SHP77 treated with DMSO at 0.1 percent for 48 hours (cell line): ENCODE data around the gene TOPAZ1.
A peak's percentile ranks its signal among the peaks of the same experiment; 100 is the strongest.

Source experiments
- DNase-seq: peaks from one replicate; lab custom pipeline; 2025; lab: John Stamatoyannopoulos, UW

The TOPAZ1 gene

DNA sequence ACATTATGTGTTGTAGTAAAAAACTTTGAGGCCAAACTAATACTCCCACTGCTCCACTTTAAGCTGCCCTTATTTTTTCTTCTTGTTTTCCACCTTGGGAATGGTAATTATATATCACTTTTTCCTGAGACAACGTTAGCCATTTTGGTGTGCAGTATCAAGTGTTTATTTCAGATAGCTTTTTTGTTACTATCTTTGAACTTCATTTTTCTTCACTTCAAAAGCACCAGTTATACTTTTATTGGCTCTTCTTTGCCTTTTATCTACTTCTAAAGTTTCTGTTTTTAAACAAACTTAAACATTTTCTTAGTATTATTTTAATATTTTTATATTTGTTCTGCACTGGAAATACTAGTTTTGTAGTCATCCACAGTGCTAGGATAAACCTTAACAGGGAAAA, 6.5 kb downstream of the TOPAZ1 start:
- DNase-seq, result no peak

DNA sequence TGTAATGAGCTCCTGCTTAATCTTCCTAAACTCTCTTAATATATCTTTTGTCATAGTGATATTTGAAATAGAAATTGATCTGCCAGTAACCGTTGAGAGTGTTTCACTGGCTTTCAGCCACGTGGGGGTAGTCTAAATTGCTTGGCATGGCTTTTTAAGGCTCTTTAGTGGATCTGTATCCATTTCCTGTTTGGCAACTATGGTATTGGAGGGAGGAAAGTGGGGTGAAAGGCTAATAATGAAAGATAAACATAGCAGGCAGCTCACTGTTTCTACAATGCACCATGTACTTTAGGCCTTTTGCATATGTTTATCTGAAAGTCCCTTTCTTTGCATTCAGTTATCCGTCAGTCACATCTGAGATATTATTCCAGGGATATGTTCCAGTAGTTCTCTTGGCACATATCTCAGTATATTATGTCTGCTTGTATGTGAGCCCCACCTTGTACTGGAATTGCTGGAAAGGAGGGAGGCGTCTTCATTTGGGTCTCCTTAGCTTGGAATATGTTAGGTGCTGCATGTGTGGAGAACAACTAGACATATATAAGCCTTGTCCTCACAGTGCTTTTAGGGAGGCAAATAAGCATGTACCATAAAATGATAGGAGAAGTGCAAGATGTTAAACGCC, 10.8 kb downstream of the TOPAZ1 start:
- no peak for DNase-seq

DNA sequence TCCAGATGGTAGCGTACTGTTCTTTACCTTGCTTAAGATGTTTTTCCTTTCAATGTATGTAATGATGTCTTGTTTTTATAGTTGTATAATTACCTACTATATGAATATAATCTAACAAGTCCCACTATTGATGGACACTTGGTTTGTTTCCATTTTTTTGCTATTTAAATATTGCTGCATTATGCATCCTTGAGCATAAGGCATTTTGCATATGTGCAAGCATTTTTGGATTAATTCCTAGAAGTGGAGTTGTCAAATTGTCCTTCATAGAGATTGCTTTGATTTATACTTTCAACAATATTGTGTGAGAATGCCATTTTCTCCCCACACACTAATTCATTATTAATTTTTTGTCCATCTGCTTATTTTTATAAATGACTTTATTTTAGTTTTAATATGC, 17.7 kb downstream of the TOPAZ1 start:
- no peak for DNase-seq

DNA sequence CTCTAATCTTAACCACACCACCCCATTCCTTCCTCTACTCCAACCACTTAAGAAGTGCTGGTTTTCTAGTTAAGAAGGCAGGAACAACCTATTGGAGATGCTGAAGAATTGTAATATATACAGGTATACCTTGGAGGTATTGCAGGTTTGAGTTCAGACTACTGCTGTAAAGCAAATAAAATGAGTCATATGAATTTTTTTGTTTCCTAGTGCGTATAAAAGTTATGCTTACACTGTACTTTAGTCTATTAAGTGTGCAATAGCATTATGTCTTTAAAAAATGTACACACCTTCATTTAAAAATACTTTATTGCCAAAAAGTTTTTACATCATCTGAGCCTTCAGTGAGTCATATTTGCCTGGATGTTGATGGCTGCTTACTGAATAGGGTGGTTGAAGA, 22.5 kb downstream of the TOPAZ1 start:
- no peak for DNase-seq

DNA sequence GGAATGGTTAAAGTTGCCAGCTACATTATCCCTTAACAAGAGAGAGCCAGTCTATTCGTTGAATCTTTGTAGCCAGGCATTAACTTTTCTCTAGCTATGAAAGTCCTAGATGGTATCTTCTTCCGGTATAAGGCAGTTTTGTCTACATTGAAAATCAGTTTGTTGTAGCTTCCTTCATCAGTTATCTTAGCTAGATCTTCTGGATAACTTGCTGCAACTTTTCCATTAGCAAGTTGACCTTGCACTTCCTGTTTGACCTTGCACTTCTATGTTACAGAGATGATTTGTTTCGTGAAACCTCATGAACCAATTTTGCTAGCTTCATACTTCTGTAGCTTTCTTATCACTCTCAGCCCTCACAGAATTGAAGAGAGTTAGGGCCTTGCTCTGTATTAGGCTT, 24.1 kb downstream of the TOPAZ1 start:
- no peak for DNase-seq

DNA sequence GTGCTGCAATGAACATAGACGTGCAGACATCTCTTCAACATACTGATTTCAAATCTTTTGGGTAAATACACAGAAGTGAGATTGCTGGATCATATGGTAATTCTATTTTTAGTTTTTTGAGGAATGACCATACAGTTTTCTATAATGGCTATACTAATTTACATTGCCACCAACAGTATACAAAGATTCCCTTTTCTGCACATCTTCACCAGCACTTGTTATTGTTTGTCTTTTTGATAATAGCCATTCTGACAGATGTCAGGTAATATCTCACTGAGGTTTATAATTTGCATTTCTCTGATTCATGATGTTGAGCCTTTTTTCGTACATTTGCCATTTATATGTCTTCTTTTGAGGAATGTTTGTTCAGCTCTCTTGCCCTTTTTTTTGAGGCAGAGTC, 30.5 kb downstream of the TOPAZ1 start:
- DNase-seq, result no peak

DNA sequence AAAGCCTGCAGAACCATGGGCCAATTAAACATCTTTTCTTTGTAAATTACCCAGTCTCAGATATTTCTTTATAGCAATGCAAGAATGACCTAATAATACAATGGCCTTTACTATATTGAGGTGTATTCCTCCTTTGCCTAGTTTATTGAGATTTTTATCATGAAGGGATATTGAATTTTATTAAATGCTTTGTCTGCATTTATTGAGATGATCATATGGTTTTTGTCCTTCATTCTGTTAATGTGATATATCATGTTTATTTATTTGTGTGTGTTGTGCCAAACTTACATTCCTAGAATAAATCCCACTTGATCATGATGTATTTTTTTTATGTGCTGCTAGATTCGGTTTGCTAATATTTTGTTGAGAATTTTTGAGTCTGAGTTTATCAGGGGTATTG, 36.2 kb downstream of the TOPAZ1 start:
- DNase-seq, result no peak

DNA sequence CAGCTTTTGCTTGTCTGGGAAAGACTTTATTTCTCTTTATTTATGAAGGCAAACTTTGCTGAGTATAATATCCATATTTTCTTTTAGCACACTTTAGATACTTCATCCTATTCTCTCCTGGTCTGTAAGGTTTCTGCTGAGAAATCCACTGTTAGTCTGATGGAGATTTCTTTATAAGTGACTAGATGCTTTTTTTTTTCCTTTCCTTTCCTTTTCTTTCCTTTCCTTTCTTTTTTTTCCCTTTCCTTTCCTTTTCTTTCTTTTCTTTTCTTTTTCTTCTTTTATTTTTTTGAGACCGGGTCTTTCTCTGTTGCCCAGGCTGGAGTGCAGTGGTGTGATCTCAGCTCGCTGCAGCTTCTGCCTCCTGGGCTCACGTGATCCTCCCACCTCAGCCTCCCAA, 38.4 kb downstream of the TOPAZ1 start:
- DNase-seq, result no peak

DNA sequence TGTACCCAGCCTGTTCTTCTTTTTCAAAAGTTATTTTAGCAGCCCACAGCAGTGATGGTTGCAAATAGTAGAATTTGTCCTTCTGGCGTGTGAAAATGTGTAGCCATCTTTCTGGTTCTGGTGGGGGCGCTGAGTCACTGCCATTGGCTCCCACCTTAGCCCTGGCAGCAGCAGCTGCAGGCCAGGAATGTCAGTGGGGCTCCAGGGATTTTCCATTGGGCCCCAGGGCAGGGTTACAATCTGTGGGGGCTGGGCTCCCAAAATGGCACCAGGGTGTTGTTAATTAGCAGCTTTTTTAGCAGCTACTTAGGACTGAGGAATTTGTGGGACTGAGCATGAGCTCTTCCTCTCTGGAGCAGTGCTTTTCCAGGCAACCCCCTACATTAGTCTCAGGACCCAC, 38.9 kb downstream of the TOPAZ1 start:
- no peak for DNase-seq

DNA sequence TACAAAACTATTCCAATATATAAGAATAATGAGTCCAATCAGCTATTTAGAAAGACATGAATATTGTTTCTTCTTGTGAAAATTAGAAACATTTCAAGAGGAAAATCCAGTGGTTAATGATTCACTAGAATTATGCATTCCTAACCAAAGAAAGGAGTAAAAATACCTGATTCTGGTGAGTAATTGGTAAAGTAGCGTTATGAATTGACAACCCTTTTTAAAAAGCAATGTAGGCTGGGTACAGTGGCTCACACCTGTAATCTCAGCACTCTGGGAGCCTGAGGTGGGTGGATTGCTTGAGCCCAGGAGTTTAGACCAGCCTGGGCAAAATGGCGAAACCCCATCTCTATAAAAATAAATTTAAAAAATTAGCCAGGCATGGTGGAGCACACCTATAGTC, 43.3 kb downstream of the TOPAZ1 start:
- no peak for DNase-seq

DNA sequence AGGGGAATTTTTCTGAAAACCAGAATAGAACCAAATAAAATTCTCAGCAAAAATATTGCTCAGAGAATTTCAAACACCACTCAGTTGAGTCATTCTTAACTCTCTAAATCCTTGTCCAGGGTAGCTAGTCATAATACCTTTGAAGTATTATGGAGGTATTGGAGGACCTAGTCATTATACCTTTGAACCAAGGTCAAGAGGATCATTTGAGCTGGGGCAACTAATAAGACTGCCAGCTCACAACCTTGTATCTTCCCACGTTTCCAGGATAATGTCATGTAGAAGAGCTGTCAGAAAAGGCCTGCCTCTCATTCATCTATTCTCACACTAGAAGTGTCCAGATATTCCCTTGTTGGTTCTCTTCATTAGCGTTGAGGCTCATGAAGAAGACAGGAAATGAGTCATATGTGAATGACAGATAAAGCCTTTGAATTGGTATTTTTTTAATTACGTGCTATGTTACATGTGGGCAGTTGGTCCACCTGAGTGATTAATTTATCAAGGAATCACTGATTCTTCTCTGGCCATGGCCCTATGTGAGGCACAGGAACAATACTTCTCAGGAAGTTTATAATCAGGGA, 48.3 kb downstream of the TOPAZ1 start:
- DNase-seq, result no peak

DNA sequence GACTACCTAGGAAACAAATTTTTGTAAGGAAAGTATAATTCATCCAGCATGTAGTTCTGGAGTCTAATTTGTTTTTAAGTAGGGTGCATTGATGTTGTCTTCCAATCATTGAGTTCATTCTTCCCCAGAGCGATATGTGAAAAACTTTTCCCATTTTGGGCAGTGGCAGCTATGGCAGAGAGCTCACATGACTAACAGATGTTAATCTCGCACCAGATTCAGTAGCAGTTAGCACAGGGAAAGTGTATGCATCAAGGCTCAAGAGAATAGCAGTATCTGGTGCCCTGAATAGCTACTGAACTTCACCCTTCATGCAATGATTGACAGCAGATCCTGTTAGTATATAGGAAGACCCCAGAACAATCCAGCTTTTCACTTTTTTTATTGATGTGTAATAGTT, 50.6 kb downstream of the TOPAZ1 start:
- no peak for DNase-seq

DNA sequence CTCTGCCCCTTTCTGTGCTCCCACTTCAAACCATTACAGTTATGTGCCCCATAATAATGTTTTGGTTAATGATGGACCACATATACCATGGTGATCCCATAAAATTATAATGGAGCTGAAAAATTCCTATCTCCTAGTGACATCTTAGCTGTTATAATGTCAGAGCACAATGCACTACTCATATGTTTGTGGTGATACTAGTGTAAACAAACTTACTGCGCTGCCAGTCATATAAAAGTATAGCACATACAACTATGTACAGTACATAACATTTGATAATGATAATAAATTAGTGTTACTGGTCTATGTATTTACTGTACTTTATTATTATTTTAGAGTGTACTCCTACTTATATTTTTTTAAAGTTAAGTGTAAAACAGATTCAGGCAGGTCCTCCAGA, 51.3 kb downstream of the TOPAZ1 start:
- DNase-seq, result no peak

DNA sequence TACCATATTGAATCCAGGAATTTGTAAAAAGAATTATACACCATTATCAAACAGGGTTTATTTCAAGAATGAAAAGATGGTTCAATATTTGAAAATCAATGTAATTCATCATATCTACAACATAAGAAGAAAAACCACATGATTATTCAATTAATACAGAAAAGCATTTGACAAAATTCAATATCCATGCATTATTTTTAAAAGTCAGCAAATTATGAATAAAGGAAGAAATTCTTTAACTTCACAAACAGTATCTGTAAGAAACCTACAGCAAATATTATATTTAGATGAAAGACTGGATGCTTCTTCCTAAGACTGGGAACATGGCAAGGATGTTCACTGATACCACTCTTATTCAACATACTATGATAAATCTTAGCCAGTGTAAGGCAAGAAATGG, 55.6 kb downstream of the TOPAZ1 start:
- DNase-seq, result no peak

DNA sequence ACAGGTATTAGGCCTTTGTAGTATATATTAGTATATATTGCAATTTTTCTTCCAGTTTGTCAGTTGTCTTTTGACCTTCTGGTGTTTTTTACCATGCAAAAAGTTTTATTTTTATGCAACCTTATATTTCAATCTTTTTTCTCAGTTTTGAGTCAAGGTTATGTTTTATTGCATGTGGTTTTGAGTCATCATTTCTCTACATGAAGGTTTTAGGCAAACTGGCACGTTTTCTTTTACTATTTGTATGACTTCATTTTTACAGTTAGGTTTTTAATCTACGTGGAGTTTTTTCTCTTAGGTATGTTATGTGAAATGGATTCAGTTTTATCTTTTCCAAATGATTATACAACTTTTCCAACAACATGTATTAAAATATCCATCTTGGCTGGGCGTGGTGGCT, 60.1 kb downstream of the TOPAZ1 start:
- no peak for DNase-seq

DNA sequence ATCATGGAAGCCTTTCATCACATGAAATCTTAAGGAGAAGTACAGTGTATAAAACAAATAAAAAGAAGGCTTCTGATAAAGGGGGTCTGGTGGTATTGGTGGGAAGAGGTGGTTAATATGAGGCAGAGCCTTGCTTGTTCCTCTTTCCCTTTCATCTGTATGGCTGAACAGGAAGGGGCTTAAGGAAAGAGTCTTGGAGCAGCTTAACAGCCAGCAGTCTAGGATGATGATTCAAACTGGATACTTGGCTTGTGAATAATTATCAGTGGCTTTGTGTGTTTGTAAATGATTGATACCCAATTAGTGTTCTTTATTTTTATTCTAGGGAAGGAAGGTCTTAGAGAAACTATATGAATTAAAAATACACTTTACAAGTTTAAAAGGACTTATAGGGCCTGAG, 67.8 kb downstream of the TOPAZ1 start:
- no peak for DNase-seq

DNA sequence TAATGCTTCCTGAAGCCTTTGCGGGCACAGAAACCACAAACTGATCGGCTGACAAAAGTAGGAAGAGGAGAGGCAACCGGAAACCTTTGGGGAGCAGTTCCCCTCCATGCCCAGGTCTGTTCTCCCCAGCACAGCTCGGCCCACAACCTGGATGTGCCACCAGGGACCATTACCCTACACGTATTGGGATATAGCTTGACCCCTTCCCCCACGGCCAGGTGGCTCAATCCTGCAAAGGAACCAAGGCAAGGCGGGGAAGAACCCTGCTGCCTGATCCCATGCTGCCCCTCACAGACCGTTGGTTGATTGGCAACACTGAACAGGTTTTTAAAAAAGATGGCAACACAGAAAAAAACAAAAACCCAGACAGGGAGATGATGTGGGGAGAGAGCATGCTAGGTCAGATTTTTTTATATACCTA, 77.2 kb downstream of the TOPAZ1 start:
- no peak for DNase-seq

DNA sequence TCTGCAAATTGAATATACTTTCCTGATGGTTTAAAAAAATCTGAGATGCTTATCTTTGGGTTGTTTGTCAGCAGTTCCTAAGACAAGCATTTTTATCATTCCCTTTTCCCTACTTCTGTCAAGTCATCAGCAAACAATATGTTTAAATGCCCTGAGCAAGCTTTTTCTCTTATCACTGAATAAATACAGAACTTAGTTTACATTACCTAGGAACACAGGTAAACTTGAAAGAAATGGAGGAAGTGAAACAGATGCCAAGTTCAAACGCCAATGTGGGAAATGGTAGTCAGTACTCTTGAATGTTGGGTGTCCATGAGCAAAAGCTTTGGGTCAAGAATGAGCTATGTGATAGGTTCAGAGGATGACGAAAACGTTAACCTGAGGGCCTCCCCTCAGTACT, 79.6 kb downstream of the TOPAZ1 start:
- no peak for DNase-seq

DNA sequence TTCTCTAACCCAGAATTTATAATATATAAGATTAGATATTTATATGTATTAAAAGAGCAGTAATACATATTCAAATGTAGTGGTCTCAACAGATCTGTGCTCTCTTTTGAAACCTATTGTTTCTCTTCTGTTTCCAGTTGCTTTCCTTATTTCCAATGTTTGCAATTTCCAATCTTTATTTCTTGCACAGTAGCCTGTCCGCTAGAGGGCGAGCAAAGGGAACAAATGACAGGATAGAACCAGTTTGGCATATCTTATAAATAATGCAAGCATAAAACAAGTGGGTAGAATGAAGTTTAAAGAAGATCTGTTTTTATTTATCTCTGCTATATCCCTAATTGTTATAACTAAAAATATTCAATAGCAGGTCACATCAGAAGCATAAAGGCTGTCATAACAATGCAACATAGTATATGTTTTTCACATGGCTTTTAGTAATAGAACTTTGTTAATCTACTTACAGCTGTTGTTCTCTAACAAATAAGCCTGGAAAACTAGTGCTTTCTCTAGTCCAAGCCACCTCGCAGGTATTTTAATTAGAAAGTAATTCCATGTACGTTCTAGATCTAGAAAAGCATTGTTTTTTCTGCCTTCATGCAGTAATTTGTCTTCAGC, 81.8 kb downstream of the TOPAZ1 start:
- peak; percentile 52 for DNase-seq

DNA sequence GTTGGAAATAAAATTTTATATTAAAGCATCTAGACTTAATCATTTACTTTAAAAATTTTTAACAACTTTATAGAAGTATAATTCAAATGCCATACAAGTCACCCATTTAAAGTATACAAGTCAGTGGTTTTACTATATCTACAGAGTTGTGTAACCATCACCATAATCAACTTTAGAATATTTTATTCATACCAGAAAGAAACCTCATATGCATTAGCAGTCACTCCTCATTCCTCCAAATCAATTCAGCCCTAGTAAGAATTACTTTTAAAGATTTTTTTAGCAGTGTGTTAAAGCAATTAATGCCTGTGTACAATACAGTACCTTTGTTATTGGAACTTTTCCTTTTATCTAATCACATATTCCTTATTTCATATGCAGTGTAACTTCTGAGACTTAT, 82.9 kb downstream of the TOPAZ1 start:
- no peak for DNase-seq

DNA sequence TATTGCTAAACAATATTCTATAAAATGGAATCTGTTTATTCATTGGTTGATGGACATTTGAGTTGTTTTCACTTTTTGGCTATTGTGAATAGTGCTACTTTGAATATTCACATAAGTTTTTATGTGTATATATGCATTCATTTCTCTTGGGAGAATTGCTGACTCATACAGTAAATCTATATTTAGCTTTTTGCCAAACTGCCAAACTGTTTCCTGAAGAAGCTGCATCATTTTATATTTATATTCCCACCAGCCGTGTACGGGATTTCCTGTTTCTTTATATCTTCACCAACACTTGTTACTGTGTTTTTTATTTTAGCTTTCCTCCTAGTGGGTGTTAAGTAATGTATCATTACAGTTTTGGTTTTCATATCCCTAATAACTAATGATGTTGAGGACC, 84.3 kb downstream of the TOPAZ1 start:
- no peak for DNase-seq

DNA sequence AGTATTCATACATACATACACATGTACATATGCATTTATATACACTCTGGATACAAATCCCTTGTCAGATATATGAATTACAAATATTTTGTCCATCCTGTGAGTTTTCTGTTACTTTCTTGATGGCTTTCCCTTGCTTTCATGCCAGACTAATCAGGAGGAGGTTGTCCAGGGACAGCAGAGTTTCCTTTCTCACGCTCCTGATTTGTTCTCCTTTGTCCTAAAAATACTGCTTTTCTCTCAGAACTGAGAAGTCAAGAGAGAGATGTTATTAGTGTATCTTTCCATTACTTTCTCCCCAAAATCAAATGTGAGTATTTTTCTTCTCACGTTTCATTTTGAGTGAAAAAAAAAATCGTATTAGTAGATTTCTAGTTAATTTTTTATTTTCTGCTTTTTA, 84.8 kb downstream of the TOPAZ1 start:
- DNase-seq, result no peak

DNA sequence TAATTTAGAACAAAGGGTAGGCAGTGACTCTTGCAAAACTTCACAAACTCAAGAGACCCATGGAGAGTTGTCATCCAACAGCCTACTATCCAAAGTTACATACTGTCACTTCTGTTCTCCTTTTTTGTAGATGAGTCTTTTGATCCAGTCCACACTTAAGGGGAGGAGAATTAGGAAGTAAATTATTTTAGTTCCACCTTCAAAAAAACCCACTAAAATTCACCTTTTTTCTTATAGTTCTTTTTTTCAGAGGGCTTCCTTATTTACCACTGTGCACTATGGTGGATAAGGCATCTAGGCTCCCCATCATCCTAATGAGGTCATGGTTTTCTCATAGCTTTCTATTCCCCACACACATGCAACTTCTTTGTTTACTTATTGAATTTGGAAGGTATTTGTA, 88.3 kb downstream of the TOPAZ1 start:
- DNase-seq, result no peak

DNA sequence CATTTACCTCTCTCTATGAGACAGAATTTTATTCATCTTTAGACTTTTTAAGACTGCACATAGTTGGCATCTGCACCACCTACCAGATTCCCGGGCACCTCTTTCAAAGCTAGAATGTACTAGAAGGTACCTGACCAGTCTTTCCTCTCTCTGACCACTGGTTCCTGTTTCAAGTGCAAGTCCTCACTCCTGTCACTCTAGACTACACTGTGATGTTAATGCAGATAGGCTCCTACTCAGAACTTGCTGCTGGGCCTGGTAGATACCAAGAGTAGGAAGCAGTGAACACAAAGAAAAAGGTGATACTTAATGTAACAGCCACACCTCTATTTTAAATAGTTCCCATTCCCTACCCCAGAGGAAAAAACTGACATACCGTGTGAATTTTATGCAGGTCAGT, 88.8 kb downstream of the TOPAZ1 start:
- no peak for DNase-seq
